IPS DF 6.9 (cell line): ENCODE results near the gene LDLRAD3.

ENCODE experiments used
- DNase-seq: peaks from one replicate; pipeline ENCODE4 v3.0.0-alpha.2; 2013; ENCODE audit warnings: low read depth, low spot score
- H3K27ac ChIP-seq: one replicate; pipeline ENCODE4 v1.5.1; 2013; ENCODE audit warnings: low read length, control low read depth
- H3K27me3 ChIP-seq: 2 replicates; pipeline ENCODE4 v1.6.1; 2013; ENCODE audit warnings: mild to moderate bottlenecking, low read length; ENCODE audit not compliant: control insufficient read depth, insufficient read depth
- H3K36me3 ChIP-seq: 2 replicates; pipeline ENCODE4 v1.6.1; 2013; ENCODE audit warnings: low read length; ENCODE audit not compliant: control insufficient read depth, insufficient read depth
- H3K4me1 ChIP-seq: 2 replicates; pipeline ENCODE4 v1.6.1; 2013; ENCODE audit warnings: low read length; ENCODE audit not compliant: control insufficient read depth, insufficient read depth
- H3K4me3 ChIP-seq: 2 replicates; pipeline ENCODE4 v1.5.1; 2013; ENCODE audit warnings: mild to moderate bottlenecking, low read length
- H3K9me3 ChIP-seq: 2 replicates; pipeline ENCODE4 v1.6.1; 2013; ENCODE audit warnings: low read length, inconsistent platforms; ENCODE audit not compliant: control insufficient read depth, insufficient read depth
- WGBS: extraction: QIAGEN DNeasy Blood & Tissue Kit; methylation state at CpG from one replicate; pipeline ENCODE4 v1.1.7; 2013; ENCODE audit warnings: mixed read lengths, missing lambda C conversion rate; ENCODE audit not compliant: insufficient read length, insufficient coverage; 5-methylcytosine and 5-hydroxymethylcytosine counted together

LDLRAD3 gene

DNA sequence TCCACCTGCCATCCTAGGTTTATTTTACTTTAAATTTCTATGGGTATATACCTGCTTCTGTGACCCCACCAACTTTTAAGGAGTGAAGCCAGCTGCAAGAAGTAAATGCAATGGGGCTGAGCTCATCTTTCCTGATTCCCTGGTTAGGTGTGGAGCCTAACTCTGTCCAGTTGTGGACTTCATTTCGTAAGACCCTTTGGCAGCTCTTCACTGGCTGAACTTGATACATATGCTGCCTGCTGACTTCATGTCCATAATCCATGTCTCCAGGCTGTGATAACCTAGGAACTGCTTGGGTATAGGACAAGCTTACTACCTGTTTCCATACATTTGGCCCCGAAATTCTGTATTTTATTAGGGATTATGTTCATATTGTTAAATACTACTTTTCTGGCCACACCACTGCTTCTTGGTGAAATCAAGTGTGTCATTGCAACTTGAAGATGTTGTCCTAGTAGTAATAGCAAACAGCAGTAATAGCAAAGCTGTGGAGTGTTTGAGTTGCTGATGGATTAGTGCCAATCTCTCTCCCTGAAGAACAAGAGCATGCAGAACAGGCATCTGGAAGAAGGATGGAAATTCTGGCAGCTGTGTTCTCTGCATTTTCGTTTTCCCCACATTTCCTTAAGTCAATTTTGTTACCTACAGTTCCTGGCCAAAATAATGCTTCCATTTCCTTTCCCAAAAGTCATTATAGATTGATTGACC, 31.2 kb downstream of the LDLRAD3 start:
- Histone ChIP-seq H3K4me3 (no peak overlapping the region), H3K27ac (no peak overlapping the region), H3K4me1 (peaks cover 1% of the 10 kb centered on the region; the same call in 1 of the 2 replicates), H3K36me3 (no peaks in the 10 kb centered on the region), H3K9me3 (no peaks in the 10 kb centered on the region), H3K27me3 (no peaks in the 10 kb centered on the region)
- no peak for DNase-seq
- no CpG with 5 or more reads among the region's 3 CpGs for WGBS

- Histone ChIP-seq H3K27ac (no peak overlapping the region), H3K27me3 (no peaks in the 10 kb centered on the region), H3K9me3 (no peaks in the 10 kb centered on the region), H3K36me3 (no peaks in the 10 kb centered on the region), H3K4me3 (no peak overlapping the region), H3K4me1 (peaks cover 1% of the 10 kb centered on the region)
- WGBS = 100% methylated on average over 2 of the region's 6 CpGs
- DNase-seq = no peak
Observed at GRCh38 chr11:35976434-35976833, 32.6 kb downstream of the LDLRAD3 start.

DNA sequence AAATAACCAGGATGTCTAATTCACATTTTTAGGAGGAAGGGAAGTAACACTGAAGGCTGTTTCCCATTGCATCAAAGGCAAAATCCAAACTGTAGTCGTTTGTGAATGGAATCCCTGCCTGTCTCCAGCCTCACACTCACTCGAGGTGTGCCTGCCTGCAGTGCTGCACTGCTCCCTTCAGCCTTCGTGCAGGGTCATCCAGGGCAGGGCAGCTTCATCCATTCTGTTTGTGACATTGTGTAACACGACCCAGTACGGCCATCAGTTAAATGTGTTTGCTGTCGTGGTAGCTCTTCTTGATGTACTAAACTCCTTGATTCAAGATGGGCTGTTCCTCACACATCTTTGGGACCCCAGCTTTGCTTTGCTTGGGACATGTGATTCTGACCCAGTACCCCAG, 34.3 kb downstream of the LDLRAD3 start:
- no CpG with 5 or more reads among the region's 6 CpGs for WGBS
- peaks cover 2% of the 10 kb centered on the region for H3K4me1 ChIP-seq
- H3K9me3 ChIP-seq = no peaks in the 10 kb centered on the region
- H3K4me3 ChIP-seq = no peak overlapping the region
- H3K27ac ChIP-seq = no peak overlapping the region
- H3K27me3 ChIP-seq = no peaks in the 10 kb centered on the region
- no peaks in the 10 kb centered on the region for H3K36me3 ChIP-seq
- DNase-seq = no peak

GRCh38 chr11:35978891-35979290, 35.0 kb downstream of the LDLRAD3 start:
- no peaks in the 10 kb centered on the region for H3K36me3 ChIP-seq
- WGBS = no CpG with 5 or more reads among the region's 4 CpGs
- H3K9me3 ChIP-seq = no peaks in the 10 kb centered on the region
- H3K4me1 ChIP-seq = peaks cover 2% of the 10 kb centered on the region
- H3K4me3 ChIP-seq = no peak overlapping the region
- no peaks in the 10 kb centered on the region for H3K27me3 ChIP-seq
- no peak for DNase-seq
- H3K27ac ChIP-seq = no peak overlapping the region

GRCh38 chr11:35980686-35981390, 37.0 kb downstream of the LDLRAD3 start:
- peaks cover 2% of the 10 kb centered on the region for H3K4me1 ChIP-seq
- no peaks in the 10 kb centered on the region for H3K36me3 ChIP-seq
- no peak overlapping the region for H3K27ac ChIP-seq
- WGBS = no CpG with 5 or more reads among the region's 9 CpGs
- H3K27me3 ChIP-seq = no peaks in the 10 kb centered on the region
- H3K4me3 ChIP-seq = no peak overlapping the region
- no peaks in the 10 kb centered on the region; the same call in 1 of the 2 replicates for H3K9me3 ChIP-seq
- no peak for DNase-seq

DNA sequence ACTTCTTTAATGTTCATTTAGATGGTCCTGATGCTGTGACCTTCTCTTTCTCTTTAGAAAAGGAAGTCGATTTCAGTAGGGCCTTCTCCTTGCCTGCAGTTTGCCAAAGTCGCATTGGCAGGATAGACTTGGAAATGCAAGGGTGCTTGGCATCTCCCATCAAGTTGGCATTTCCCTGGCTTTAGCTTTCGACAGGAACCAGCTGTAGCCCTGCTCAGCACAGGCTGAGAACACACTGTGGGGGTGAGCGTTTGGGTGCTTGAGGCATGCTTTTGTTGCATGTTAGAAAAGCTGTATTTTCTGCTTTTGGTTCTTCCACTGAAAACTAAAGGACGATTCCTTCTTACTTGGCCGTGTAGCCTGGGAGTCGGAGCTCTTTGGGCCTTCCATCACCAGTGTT, 37.7 kb downstream of the LDLRAD3 start:
- H3K36me3 ChIP-seq = no peaks in the 10 kb centered on the region
- no CpG with 5 or more reads among the region's 7 CpGs for WGBS
- DNase-seq = no peak
- no peak overlapping the region for H3K4me3 ChIP-seq
- H3K27me3 ChIP-seq = no peaks in the 10 kb centered on the region
- H3K27ac ChIP-seq = no peak overlapping the region
- H3K9me3 ChIP-seq = no peaks in the 10 kb centered on the region; the same call in 1 of the 2 replicates
- peaks cover 4% of the 10 kb centered on the region for H3K4me1 ChIP-seq

DNA sequence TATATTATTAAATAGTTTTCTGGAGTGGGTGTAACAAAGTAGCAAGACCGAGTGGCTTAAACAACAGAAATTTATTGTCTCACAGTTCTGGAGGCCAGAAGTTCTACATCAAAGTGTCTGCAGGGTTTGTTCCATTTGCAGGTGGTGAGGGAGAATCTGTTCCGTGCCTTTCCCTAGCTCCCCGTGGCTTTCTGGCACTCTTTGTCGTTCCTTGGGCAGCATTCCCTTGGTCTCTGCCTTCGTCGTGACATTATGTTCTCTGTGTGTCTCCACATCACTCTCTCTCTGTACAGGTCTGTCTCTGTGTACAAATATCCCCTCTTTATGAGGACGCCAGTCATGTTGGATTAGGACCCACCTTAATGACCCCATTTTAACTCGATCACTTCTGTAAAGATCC, 38.2 kb downstream of the LDLRAD3 start:
- Histone ChIP-seq H3K4me1 (peaks cover 5% of the 10 kb centered on the region), H3K36me3 (no peaks in the 10 kb centered on the region), H3K27me3 (no peaks in the 10 kb centered on the region), H3K4me3 (no peak overlapping the region), H3K27ac (no peak overlapping the region), H3K9me3 (no peaks in the 10 kb centered on the region; the same call in 1 of the 2 replicates)
- no peak for DNase-seq
- no CpG with 5 or more reads among the region's 8 CpGs for WGBS

DNA sequence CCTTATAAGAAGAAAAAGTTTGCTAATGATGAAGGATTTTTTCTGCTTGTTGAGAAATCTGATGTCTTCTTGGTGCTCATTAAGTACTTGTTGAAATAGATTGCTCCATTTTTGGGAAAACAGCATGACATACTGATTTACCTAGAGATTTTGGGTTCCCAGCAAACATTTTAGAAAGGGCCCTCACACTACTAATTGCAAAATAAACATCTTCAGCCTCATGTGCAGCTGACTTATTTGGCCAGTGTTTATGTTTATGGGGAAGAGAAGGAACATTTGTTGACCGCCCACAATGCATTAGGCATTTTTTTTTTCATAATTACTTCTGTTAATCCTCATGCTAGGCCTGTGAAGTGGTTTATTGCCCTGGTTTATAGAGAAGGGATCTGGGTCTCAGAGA, 40.1 kb downstream of the LDLRAD3 start:
- peaks cover 5% of the 10 kb centered on the region; the same call in 1 of the 2 replicates for H3K4me1 ChIP-seq
- no CpG with 5 or more reads among the region's 1 CpG for WGBS
- no peaks in the 10 kb centered on the region for H3K36me3 ChIP-seq
- no peaks in the 10 kb centered on the region for H3K27me3 ChIP-seq
- no peaks in the 10 kb centered on the region; the same call in 1 of the 2 replicates for H3K9me3 ChIP-seq
- no peak overlapping the region for H3K4me3 ChIP-seq
- no peak for DNase-seq
- no peak overlapping the region for H3K27ac ChIP-seq

- Histone ChIP-seq H3K9me3 (no peaks in the 10 kb centered on the region; the same call in 1 of the 2 replicates), H3K27ac (no peak overlapping the region), H3K4me1 (peaks cover 3% of the 10 kb centered on the region; the same call in 1 of the 2 replicates), H3K4me3 (no peak overlapping the region), H3K36me3 (no peaks in the 10 kb centered on the region), H3K27me3 (no peaks in the 10 kb centered on the region)
- DNase-seq = no peak
- no CpG with 5 or more reads among the region's 3 CpGs for WGBS
Observed at GRCh38 chr11:35986947-35987346, 43.1 kb downstream of the LDLRAD3 start.

GRCh38 chr11:35990170-35990569, 46.3 kb downstream of the LDLRAD3 start:
- WGBS = no CpG with 5 or more reads among the region's 2 CpGs
- peaks cover 3% of the 10 kb centered on the region; the same call in 1 of the 2 replicates for H3K4me1 ChIP-seq
- no peaks in the 10 kb centered on the region for H3K27me3 ChIP-seq
- H3K27ac ChIP-seq = no peak overlapping the region
- no peak overlapping the region for H3K4me3 ChIP-seq
- DNase-seq = no peak
- no peaks in the 10 kb centered on the region for H3K36me3 ChIP-seq
- H3K9me3 ChIP-seq = no peaks in the 10 kb centered on the region
